Hepatic stellate cell (primary cell): ENCODE results near the gene MSTO1.
"Not testable (repeated sequence)": the region's sequence is repeated elsewhere in the genome, so short reads cannot be mapped to it uniquely, and the experiment has no call there.

Experiments
- DNase-seq: peaks from one replicate; pipeline ENCODE4 v3.0.0; 2011; ENCODE audit warnings: low spot score

Gene MSTO1

DNA sequence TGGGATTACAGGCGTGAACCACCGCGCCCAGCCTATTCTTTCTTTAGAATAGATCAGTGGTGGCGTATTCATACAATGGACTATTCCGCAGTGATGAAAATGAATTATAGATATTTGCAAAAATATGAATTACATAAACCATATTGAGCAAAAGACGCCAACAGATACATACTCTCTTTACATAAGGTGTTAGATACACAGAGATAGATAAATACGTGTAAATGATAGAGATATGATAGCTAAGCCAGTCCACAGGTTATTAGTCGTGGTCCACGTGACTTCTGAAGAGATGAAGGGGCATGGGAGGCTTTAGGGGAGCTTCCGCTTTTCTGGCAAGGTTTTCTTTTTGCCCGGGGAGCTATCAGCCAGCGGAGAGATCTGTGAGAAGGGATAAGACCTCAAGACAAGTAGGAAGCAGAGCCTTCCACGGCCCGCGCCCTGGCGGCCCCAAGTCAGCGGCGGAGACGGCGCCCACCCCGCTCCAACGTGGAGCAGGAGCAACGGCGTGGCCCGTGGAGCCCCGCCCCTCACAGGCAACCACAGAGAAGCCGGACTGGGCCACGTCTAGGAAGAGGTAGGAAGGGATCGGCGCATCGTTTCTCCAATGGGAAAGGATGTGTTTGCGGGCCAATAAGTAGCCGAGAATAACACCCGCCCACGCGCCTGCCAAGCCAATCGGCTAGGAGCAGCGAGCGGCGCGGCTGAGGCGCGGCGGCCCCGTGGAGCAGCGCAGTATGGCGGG, at the start of gene MSTO1:
MSTO1 (plus strand) TSS at position 704 of the 742 bp plus-strand sequence; CDS start at position 735, 31 bp downstream.
- DNase-seq: peak; percentile 94

DNA sequence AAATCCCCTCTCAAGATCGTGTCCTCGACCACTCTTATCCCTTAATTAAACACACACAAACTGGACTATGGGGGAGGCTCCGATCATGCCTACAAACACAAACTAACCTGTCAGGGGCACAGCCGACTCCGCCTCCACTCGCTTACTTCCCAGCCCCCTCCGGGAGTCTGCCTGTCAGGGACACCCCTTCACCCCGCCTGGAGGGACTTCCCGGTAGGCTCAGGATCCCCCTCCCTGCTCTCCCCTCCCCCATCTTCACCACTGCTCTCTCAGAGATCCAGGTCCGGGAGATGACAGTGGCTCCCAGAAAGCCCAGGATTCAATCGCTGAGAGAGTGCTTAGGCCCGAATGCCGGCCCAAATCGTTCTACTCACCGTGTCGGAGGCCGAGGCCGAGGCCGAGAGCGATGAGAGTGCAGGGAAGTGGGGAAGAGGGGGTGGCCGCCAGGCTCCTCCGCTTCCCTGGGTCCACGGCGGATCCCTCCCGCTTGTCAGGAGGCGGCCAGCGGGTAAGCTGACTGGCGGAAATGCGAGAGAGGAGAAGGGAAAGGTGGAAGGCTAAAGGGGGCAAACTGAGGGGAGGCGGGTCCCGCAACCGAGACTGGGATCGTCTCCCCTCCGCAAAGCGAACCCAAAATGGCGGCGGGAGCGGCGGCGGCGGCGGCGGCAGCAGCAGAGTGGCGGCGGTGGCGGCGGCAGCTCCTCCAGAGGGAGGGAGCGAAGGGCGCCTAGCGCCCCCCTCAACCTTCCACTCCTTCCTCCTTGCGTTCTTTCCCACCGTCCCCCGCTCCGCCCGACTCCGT, 48.0 kb upstream of the MSTO1 start:
- DNase-seq: peak; percentile 56

DNA sequence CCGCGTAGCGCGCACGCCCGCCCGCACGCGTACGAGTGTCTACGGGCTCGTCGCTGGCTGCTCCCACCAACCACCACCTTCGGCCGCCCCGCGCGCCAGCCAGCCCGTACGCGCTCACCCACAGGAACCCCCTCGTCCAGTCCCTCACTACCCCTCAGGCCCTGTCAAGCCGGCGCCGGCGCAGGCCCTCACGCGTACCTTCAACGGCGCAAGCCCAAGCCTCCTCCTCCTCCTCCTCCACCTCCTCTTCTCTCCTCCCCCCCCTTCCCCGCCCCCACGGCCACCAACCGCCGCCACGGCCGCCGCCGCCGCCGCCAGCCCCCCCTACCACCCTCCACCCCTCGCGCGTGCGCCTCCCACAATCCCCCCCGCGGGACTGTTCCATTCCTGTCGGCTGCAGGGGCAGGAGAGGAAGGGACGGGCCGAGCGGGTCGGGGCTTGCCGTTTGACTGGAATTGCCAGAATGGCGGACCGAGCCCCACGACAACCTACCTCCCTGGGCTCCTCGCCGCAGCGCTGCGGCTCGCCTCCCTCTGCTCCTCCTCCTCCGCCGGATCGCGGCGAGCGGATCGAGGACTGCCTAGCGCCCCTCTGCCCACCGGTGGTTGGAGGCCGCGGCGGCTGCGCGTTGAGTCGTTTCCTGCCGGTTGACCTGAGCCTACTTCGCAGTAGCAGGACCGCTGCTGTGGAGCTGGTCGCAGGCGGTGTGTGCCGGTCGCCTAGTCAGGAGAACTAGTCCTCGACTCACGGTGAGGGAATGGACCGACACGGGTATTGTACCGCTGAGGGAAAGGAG, 47.2 kb upstream of the MSTO1 start, which contains the start of gene ASH1L:
ASH1L (minus strand) TSS at position 223 of the 796 bp plus-strand sequence. CDS start 41,284 bp downstream, outside the sequence.
- DNase-seq: peak; percentile 98

DNA sequence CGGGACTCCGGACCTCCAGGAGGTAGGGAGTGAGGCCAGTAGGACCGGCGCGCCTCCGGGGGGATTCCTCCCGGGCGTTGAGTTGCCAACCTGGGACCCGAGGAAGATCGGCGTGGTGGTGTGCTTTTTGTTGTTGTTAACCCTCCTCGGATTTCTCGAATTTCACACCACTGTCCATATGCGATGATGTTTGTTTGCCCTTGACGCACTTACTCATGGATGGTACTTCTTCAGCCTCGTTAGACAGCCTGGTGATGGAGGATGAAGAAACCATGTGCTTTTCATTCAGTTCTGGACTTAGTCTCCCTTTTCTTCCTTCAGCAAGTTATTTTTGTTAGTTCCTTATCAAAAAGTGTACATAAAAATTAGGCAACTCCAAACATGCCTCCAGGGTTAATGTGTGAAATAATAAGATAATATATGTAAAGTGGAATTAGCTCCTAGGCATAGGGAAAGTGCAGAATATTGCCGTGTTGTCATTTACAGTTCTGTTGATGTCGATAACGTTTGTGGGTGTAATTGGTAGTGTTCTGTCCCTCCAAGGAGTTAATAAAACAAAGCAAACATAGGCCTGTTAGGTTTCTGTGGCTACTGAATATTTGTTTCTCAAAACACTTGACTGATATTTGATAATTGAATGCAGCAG, 46.5 kb upstream of the MSTO1 start:
- peak; percentile 14 for DNase-seq

DNA sequence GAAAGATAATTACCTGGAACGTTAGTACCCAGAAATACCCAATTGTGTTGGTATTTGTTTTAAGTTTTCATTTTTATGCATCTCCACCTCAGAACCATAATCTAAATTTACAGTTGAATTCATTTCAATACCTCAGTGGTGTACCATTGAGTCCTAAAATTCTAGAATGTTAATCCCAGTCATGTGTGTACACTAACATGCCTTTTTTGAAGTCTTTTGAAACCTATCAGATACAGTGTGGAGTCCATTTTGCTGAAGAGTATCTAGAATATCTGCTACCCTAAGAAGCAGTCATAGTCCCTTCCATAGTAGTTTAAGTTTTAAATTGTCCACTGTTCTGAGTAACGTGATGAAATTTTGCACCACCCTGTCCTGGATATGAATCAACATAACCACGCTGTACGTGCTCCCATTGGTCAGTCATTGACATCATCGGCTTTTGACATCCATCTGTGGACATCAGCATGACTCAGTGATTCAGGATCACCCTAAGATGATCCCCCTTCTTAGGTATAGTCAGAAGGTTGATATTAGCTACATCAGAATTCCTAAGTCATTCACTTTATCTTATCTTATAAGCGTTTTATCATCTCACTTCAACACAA, 39.9 kb upstream of the MSTO1 start:
- no peak for DNase-seq

DNA sequence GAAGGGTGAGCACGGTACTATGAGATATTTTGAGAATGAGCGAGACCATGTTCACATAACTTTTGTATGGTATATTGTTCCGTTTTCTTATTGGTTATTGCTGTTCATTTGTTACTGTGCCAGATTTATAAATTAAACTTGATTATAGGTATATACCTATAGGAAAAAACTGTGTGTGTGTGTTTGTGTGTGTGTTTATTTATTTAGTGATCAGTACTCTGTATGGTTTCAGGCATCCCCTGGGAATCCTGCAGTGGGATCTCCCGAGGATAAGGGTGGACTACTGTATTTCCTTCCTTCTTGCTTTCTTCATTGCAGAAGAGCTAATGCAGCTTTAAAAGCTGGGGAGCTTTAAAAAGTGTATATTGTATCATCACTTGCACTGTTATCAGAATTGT, 39.4 kb upstream of the MSTO1 start:
- DNase-seq: no peak

DNA sequence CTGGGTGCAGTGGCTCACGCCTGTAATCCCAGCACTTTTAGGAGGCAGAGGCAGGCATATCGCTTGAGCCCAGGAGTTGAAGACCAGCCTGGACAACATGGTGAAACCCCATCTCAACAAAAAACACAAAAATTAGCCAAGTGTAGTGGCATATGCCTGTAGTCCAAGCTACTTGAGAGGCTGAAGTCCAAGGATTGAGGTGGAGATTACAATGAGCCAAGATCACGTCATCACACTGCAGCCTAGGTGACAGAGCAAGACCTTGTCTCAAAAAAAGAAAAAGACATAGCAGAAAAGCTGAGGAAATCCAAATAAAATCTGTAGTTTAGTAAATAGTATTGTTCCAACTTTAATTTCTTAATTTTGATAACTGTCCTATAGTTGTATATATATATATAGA, 35.9 kb upstream of the MSTO1 start:
- no peak for DNase-seq

DNA sequence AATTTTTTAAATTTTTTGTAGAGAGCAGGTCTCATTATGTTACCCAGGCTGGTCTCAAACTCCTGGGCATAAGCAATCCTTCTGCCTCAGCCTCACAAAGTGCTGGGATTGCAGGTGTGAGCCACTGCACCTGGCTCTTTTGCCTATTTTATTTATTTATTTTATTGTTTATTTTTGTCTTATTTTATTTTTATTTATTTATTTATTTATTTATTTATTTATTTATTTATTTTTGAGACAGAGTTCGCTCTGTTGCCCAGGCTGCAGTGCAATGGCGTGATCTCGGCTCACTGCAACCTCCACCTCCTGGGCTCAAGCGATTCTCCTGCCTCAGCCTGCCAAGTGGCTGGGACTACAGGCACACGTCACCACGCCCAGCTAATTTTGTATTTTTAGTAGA, 34.4 kb upstream of the MSTO1 start:
- not testable (repeated sequence) for DNase-seq

DNA sequence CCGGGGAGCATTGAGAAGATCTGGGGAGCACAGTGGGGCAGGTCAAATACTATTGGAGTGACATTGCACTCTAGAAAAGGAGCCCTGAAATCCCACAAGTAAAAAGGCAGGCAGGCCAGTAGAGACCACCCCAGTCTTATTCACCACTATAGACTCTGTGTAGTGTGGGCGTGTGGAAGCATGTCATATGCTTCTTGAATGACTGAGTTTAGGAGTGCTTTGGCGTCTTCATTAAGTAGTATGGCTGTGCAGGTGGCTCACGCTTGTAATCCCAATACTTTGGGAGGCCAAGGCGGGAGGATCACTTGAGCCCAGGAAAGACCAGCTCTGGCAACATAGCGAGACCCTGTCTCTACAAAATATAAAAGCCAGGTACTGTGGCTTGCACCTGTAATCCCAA, 26.2 kb upstream of the MSTO1 start:
- not testable (repeated sequence) for DNase-seq

DNA sequence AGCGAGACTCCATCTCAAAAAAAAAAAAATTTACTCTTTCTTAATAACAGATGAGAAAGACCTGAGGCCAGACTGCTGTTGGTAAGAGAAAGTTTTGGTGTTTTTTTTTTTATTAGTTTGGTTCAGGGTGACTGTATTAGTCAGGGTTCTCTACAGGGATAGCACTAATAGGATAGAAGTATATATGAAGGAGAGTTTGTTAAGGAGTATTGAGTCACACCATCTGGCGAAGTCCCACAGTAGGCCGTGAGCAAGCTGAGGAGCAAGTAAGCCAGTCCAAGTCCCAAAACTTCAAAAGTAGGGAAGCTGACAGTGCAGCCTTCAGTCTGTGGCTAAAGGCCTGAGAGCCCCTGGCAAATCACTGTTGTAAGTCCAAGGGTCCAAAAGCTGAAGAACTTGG, 20.7 kb upstream of the MSTO1 start:
- not testable (repeated sequence) for DNase-seq

DNA sequence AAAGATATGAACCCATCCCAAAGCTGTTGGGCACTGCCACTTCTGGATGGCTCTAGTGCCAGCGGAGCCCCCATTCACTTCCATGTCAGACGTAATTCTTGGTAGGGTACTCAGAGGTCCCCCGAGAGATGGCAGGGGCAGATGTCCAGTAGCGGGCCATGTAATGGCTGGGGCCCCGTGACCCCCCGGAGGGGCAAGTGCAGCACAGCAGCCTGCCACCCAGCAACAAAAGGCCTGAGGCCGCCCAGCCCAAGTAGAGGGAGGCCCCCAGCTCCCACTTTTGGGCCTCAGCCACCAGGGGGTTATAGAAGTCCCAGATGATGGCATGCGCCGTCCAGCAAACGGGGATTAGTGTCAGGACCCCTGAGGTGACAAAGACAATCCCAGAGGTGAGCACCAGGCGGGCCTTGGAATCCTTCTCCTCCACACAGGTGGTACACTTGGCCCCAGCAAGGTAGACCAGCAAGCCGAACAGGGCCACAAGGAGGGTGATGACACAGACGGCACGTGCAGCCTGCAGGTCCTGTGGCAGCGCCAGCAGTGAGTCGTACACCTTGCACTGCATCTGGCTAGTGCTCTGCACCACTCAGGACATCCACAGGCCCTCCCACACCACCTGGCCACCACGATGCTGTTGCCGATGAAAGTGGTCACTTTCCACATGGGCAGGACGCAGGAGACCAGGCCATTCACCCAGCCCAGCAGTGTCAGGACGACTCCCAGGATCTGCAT, 19.3 kb upstream of the MSTO1 start:
- not testable (repeated sequence) for DNase-seq

DNA sequence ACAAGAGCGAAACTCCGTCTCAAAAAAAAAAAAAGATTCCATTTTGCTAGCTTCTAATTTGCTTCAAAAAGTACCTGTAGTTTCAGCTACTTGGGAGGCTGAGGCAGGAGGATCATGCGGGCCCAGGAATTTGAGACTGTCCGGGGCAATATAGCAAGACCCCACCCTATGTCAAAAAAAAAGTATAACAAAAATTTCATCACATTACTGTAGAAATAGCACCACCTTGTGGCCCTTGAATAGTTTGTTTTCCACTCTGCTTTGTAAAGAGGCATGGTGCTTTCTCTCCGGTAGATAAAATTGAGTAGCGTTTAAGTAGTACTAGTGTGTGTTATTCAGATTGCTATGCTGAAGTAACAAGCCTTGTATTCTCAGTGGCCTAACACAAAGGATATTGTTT, 18.2 kb upstream of the MSTO1 start:
- DNase-seq: peak; percentile 31

DNA sequence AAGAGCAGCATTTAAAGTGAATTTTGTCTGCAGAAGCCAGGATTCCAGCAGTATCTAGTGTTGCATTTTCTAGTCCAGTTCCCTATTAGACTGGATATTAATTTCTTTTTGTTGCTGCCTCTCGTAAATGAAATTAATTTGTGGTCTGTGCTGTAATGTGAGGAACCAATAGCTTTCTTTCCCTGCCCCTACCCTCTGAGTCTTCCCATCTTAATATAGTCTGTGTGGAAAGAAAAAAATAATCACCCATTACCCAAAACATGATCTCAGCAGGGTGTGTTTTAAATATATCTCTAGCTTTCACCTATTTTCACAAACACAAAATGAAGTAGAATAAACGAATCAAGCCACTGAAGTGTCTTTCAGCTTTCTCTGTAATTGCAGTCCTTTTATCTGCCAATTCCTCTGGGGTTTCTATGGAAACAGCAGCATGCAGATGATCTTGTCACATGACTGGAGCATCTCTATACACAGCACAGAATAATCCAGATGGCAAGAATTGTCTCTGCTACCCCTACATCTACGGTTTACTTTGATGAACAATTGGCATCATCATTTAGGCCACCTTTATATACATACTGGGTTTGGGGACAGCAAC, 14.0 kb upstream of the MSTO1 start:
- DNase-seq: not testable (repeated sequence)

DNA sequence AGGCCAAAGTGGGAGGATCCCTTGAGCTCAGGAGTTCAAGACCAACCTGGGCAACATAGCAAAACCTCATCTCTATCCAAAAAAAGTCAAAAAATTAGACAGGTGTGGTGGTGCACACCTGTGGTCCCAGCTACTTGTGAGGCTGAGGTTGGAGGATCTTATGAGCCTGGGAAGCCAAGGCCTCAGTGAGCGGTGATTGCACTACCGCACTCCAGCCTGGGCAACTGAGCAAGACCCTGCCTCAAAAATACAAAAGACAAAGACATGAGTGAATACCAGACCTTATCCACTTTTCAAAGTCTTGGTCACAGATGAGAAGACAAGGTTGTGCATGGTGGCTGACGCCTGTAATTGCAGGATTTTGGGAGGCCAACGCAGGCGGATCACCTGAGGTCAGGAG, 13.2 kb upstream of the MSTO1 start:
- no peak for DNase-seq

DNA sequence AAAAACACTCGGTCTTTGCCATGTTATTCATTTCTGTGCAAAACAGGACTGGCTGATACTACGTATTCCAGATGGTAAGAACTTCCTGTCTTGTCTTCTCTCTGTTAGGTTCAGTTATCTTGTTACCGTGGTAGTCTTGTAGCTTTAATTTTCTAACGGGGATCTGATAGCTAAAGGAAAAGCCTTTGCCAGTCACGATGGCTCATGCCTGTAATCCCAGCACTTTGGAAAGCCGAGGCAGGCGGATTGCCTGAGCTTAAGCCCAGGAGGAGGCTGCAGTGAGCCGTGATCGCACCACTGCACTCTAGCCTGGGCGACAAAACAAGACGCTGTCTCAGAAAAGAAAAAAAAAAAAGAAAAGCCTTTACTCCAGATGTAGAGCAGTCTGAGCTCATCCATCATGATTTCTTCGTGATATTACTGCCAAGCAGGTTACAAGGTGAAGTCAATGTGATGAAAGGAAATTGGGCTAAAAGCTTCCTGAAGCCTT, 11.1 kb upstream of the MSTO1 start:
- DNase-seq: peak; percentile 28

DNA sequence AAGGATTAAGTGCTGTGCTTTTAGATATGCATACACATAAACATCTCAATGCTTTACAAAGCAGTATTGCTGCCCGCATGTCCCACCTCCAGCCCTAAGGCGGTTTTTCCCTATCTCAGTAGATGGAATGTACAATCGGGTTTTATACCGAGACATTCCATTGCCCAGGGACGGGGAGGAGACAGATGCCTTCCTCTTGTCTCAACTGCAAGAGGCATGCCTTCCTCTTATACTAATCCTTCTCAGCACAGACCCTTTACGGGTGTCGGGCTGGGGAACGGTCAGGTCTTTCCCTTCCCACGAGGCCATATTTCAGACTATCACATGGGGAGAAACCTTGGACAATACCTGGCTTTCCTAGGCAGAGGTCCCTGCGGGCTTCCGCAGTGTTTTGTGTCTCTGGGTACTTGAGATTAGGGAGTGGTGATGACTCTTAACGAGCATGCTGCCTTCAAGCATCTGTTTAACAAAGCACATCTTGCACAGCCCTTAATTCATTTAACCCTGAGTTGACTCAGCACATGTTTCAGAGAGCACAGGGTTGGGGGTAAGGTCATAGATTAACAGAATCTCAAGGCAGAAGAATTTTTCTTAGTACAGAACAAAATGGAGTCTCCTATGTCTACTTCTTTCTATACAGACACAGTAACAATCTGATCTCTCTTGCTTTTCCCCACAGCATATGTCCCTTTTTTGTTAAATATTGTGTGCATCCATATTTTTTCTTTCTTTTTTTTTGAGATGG, 10.0 kb upstream of the MSTO1 start:
- not testable (repeated sequence) for DNase-seq

DNA sequence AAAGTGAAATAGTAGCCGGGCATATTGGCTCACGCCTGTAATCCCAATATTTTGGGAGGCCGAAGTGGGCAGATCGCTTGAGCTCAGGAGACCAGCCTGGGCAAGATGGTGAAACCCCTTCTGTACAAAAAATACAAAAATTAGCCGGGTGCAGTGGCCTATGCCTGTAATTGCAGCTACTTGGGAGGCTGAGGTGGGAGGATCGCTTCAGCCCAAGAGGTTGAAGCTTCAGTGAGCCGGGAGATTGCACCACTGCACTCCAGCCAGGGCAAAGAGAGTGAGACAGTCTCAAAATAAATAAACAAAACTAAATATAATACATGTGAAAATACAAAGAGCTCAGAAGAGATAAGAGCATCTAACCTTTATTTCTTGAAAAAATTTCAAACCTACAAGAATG, 2.3 kb upstream of the MSTO1 start:
- DNase-seq: no peak

DNA sequence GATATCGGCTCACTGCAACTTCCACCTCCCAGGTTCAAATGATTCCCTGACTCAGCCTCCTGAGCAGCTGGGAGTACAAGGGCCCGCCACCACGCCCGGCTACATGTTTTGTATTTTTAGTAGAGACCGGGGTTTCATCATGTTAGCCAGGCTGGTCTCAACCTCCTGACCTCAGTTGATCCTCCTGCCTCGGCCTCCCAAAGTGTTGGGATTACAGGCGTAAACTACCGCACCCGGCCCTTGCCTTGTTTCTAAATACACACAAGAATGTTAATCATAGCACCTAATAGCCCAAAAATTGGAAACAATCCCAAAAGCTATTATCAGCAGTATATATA, 1.2 kb upstream of the MSTO1 start:
- no peak for DNase-seq

DNA sequence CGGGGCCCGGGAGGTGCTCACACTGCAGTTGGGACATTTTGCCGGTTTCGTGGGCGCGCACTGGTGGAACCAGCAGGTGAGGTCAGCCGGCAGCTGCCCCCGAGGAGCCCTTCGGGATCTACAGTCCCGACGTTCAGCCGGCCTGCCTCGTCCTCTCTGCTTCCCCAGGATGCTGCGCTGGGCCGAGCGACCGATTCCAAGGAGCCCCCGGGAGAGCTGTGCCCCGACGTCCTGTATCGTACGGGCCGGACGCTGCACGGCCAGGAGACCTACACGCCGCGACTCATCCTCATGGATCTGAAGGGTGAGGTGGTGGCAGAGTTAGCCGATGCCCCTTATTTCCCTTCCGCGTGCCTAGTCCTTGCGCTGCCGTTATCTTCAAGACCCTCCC, 234 bp downstream of the MSTO1 start:
- DNase-seq: not testable (repeated sequence)

DNA sequence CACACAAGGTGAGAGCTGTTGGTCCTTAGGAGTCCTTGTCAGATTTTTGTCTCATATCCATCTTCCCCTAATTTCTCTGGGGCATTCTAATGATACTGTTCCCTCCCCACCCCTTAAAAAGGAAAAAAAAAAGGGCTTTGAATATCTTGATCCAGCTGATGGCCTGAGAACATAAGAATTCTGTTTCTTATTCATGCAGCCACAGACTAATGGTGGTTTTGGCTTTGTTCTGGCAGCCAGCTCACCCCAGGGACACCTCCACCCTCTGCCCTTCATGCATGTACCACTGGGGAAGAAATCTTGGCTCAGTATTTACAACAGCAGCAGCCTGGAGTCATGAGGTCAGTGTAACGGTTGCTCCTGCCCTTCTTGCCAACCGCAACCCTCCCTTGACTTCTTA, 3.2 kb downstream of the MSTO1 start:
- DNase-seq: not testable (repeated sequence)
